ENCODE data around the gene DUS4L. TPM values are rescaled to one million over a fixed set of nuclear protein-coding genes. Genes with fewer than 3 reads are reported as not detected.

DUS4L gene
- polyA plus RNA-seq, 1 donor from 2014 or later = 24.2 TPM

GRCh38 chr7:107594961-107595737, 31.4 kb downstream of the DUS4L start:
- Histone ChIP-seq H4K20me1 (ENCODE audit: insufficient read depth) (no peaks in the 10 kb centered on the region), H3K9me2 (ENCODE audit: insufficient read depth, low read length) (no peaks in the 10 kb centered on the region), H3K36me3 (ENCODE audit: insufficient read depth, low read length) (peaks cover 7% of the 10 kb centered on the region), H3K27ac (ENCODE audit: low read length) (no peak overlapping the region), H3K9me3 (ENCODE audit: low read length) (no peaks in the 10 kb centered on the region), H3K27me3 (ENCODE audit: insufficient read depth, low read depth, low read length) (no peaks in the 10 kb centered on the region), H3K79me2 (replicated peaks; ENCODE audit: insufficient read depth, low read length) (no peaks in the 10 kb centered on the region), H3K4me3 (ENCODE audit: low read length) (no peak overlapping the region), H2AFZ (ENCODE audit: low read depth, low read length) (no peak overlapping the region), H3F3A (ENCODE audit: insufficient read depth, low read length, poor library complexity, severe bottlenecking) (no peaks in the 10 kb centered on the region), H3K9ac (ENCODE audit: low read length) (no peak overlapping the region), H3K4me2 (ENCODE audit: low read length) (no peak overlapping the region)
- TF ChIP-seq RAD21 (conservative IDR thresholded peaks at IDR 0.05) = no peak
- no peak for TF ChIP-seq POLR2AphosphoS5 (IDR thresholded peaks at IDR 0.05)
- TF ChIP-seq CTCF (IDR thresholded peaks at IDR 0.05; ENCODE audit: poor library complexity, severe bottlenecking) = no peak
- no peak for TF ChIP-seq SMC3 (conservative IDR thresholded peaks at IDR 0.05; ENCODE audit: poor library complexity)
- TF ChIP-seq REST (IDR thresholded peaks at IDR 0.05; ENCODE audit: borderline replicate concordance) = no peak
- no peak for TF ChIP-seq TAF1 (IDR thresholded peaks at IDR 0.05; ENCODE audit: low read depth)
- TF ChIP-seq EP300 (conservative IDR thresholded peaks at IDR 0.05; ENCODE audit: poor library complexity, severe bottlenecking) = no peak
- TF ChIP-seq EZH2 (IDR thresholded peaks at IDR 0.05; ENCODE audit: borderline replicate concordance, insufficient read depth, low read length, poor library complexity, severe bottlenecking) = no peak
- TF ChIP-seq MXI1 (conservative IDR thresholded peaks at IDR 0.05; ENCODE audit: poor library complexity, severe bottlenecking) = no peak

GRCh38 chr7:107596881-107597581, 33.3 kb downstream of the DUS4L start:
- no peak overlapping the region for H3K9ac ChIP-seq (ENCODE audit: low read length)
- H3K27me3 ChIP-seq (ENCODE audit: insufficient read depth, low read depth, low read length) = no peaks in the 10 kb centered on the region
- no peaks in the 10 kb centered on the region for H3K9me2 ChIP-seq (ENCODE audit: insufficient read depth, low read length)
- H3K27ac ChIP-seq (ENCODE audit: low read length) = no peak overlapping the region
- no peak overlapping the region for H3K4me3 ChIP-seq (ENCODE audit: low read length)
- no peaks in the 10 kb centered on the region for H4K20me1 ChIP-seq (ENCODE audit: insufficient read depth)
- no peaks in the 10 kb centered on the region for H3K79me2 ChIP-seq (replicated peaks; ENCODE audit: insufficient read depth, low read length)
- H3F3A ChIP-seq (ENCODE audit: insufficient read depth, low read length, poor library complexity, severe bottlenecking) = no peaks in the 10 kb centered on the region
- peaks cover 10% of the 10 kb centered on the region for H3K36me3 ChIP-seq (ENCODE audit: insufficient read depth, low read length)
- no peak overlapping the region for H2AFZ ChIP-seq (ENCODE audit: low read depth, low read length)
- TF ChIP-seq EP300 (conservative IDR thresholded peaks at IDR 0.05; ENCODE audit: poor library complexity, severe bottlenecking) (no peak), TAF1 (IDR thresholded peaks at IDR 0.05; ENCODE audit: low read depth) (no peak), REST (IDR thresholded peaks at IDR 0.05; ENCODE audit: borderline replicate concordance) (no peak), MXI1 (conservative IDR thresholded peaks at IDR 0.05; ENCODE audit: poor library complexity, severe bottlenecking) (no peak)
- H3K9me3 ChIP-seq (ENCODE audit: low read length) = no peaks in the 10 kb centered on the region
- H3K4me2 ChIP-seq (ENCODE audit: low read length) = no peak overlapping the region

Measured in neural cell (in vitro differentiated cells).